Panc1 (cell line): Measurements from ENCODE around the gene CD8B. TPM values are rescaled to one million over a fixed set of nuclear protein-coding genes. Genes with fewer than 3 reads are reported as not detected.
"Not testable (repeated sequence)": the region's sequence is repeated elsewhere in the genome, so short reads cannot be mapped to it uniquely, and the experiment has no call there.

Experiments used
- ATAC-seq: fragments of 200-7000 bp; cut with Tn5 transposase; 2 replicates; pipeline ENCODE4 v1.9.1; 2020; ENCODE audit warnings: mild to moderate bottlenecking, moderate library complexity
- Bru-seq: library from RNA; stranded (reverse); fragments of 400-500 nt; gene quantifications from one replicate; lab custom pipeline; 2021; lab: Mats Ljungman, UMichigan
- BruChase-seq, 2 experiments: library from RNA; stranded (reverse); fragments of 400-500 nt; gene quantifications; one replicate each; lab custom pipeline; 2021; lab: Mats Ljungman, UMichigan
- BruUV-seq: library from RNA; stranded (reverse); fragments of 400-500 nt; replicated peaks from 2 replicates; lab custom pipeline; 2021; lab: Mats Ljungman, UMichigan
- CTCF ChIA-PET: fragments of 300-600 bp; sonication (Branson Sonifier 250); formaldehyde crosslinking; loops from one replicate; lab custom pipeline; 2022; ENCODE audit warnings: antibody characterized with exemption; lab: Charles Lee
- POLR2A ChIA-PET: fragments of 300-600 bp; sonication (Branson Sonifier 250); formaldehyde crosslinking; loops from one replicate; lab custom pipeline; 2022; ENCODE audit warnings: antibody characterized with exemption; lab: Charles Lee
- DNase-seq: peaks from one replicate; pipeline ENCODE4 v3.0.0-alpha.2; 2010; ENCODE audit warnings: low read depth, low spot score
- H3K27ac ChIP-seq: 2 replicates; pipeline ENCODE4 v1.5.1; 2011; ENCODE audit warnings: mild to moderate bottlenecking, low read length, inconsistent platforms
- H3K27me3 ChIP-seq: fragments of 200-500 bp; sonication (Bioruptor generic); 2 replicates; pipeline ENCODE4 v1.6.0; 2014; ENCODE audit warnings: low read length, inconsistent platforms; ENCODE audit not compliant: control insufficient read depth, insufficient read depth
- H3K36me3 ChIP-seq: fragments of 200-500 bp; sonication (Bioruptor generic); 2 replicates; pipeline ENCODE4 v1.5.1; 2014; ENCODE audit warnings: inconsistent platforms, mild to moderate bottlenecking, low read length, moderate library complexity; ENCODE audit not compliant: control insufficient read depth, insufficient read depth
- H3K4me1 ChIP-seq: 2 replicates; pipeline ENCODE4 v1.5.1; 2011; ENCODE audit warnings: inconsistent platforms, mild to moderate bottlenecking, low read length, moderate library complexity; ENCODE audit not compliant: control insufficient read depth, insufficient read depth
- H3K4me3 ChIP-seq, 2 experiments: 2 replicates each; pipeline ENCODE4 v1.5.1; 2011 to 2012; ENCODE audit warnings: low read depth in 2 of 2, low read length in 2 of 2, mild to moderate bottlenecking in 2 of 2, inconsistent platforms in 1 of 2, moderate library complexity in 1 of 2
- H3K9me3 ChIP-seq: fragments of 200-500 bp; sonication (Bioruptor generic); 2 replicates; pipeline ENCODE4 v1.5.1; 2014; ENCODE audit warnings: low read depth, mild to moderate bottlenecking, inconsistent platforms, low read length, moderate library complexity; ENCODE audit not compliant: control insufficient read depth, insufficient read depth
- in situ Hi-C: cut with HindIII; loops from 2 replicates; pipeline ENCODE4 v1.10.0; 2016; ENCODE audit warnings: low sequenced_read_pairs, low pct_unique_long_range_greater_than_20kb
- intact Hi-C: fragments of 100-400 bp; cut with micrococcal nuclease; formaldehyde crosslinking; loops from one replicate; pipeline ENCODE4 v1.10.0; 2022; ENCODE audit not compliant: unreplicated experiment
- long read RNA-seq: library from polyadenylated mRNA; unstranded; transcript quantifications from one replicate; pipeline ENCODE4 v2.0.0, GENCODE V29; 2021; ENCODE audit not compliant: unreplicated experiment
- polyA plus RNA-seq: library from polyadenylated mRNA; unstranded; fragments of >200 nt; gene quantifications from one replicate; pipeline ENCODE4 v1.2.1, GENCODE V29; 2012; ENCODE audit warnings: missing spikeins; ENCODE audit not compliant: insufficient read length
- total RNA-seq: library from RNA; stranded (reverse); gene quantifications from one replicate; pipeline ENCODE4 v1.2.1, GENCODE V29; 2021; ENCODE audit not compliant: unreplicated experiment

Gene CD8B
- total RNA-seq: not detected
- polyA plus RNA-seq: not detected
- Bru-seq, nascent RNA: percentile 2 among the genes with signal in this experiment
- BruChase-seq, experiment 1, labeled RNA remaining after a 2-hour chase: not detected
- percentile 2 among the genes with signal in this experiment for BruChase-seq, experiment 2, labeled RNA remaining after a 6-hour chase
- long read RNA-seq: 0 reads

DNA sequence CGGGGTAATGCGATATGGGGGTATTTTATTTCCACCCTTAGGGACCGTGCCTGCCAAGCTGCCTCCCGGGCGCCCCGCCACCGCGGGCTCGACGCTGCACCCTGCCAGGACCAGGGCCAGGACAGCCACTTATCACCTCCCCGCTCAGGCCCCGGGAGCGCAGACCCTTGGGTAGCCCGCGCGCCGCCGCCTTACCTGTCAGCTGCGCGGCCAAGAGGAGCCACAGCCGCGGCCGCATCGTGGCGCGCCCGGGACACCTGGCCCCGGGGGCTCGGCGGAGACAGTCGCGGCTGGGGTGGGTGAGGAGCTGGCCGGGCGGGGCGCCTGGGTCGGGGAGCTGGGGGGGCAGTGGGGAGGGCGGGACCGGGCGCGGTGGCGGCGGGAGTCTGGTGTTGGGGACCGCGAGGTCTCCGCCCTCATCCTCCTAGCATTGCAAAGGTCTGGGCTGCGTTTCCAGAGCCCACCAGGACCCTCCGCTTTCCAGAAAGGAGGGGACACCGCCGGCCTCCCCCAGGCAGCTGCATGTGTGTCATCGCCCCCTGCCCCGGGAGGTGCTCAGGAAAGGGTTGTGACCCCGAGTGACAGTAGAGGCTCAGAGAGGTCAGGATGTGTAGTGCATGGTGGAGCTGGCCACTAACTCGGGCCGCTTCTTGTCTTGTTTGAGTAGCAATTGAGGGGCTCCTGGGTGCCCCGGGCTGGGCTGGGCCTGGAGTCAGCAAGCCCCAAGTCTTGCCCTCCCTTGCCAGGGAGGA, at the start of gene CD8B:
TSS of gene CD8B (minus strand) at position 259 of the 752 bp plus-strand sequence. CDS start at position 238, 21 bp downstream.
- H3K9me3 ChIP-seq, H3K36me3 ChIP-seq, intact Hi-C loops, BruUV-seq, DNase-seq, H3K27me3 ChIP-seq, H3K4me1 ChIP-seq, POLR2A ChIA-PET, CTCF ChIA-PET, H3K4me3 ChIP-seq, H3K27ac ChIP-seq, in situ Hi-C loops: not testable (repeated sequence)
- ATAC-seq: 0 out of 2 replicates have a peak, but pooled peaks have one; percentile 19

DNA sequence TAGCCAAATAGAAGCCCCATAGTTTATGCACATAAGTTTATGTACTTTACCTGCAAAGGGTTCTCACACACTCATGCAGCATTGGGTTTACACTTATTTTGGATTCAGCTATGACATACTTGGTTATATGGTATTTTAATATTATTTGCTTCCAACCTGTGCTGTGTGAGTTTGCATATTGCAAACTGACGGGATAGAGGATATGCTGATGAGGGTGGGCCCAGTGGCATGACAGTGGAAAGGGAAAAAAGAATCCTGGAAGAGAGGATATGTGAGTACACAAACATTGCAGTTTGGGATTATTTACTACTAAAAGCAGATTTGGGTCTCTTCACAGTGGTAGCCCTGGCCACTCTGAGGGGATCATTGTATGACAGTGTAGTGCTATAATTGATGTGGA, 44.2 kb upstream of the CD8B start:
- H3K4me1 ChIP-seq, in situ Hi-C loops, H3K9me3 ChIP-seq, H3K27ac ChIP-seq, CTCF ChIA-PET, ATAC-seq, BruUV-seq, H3K36me3 ChIP-seq, DNase-seq, intact Hi-C loops, H3K4me3 ChIP-seq, POLR2A ChIA-PET, H3K27me3 ChIP-seq: not testable (repeated sequence)

DNA sequence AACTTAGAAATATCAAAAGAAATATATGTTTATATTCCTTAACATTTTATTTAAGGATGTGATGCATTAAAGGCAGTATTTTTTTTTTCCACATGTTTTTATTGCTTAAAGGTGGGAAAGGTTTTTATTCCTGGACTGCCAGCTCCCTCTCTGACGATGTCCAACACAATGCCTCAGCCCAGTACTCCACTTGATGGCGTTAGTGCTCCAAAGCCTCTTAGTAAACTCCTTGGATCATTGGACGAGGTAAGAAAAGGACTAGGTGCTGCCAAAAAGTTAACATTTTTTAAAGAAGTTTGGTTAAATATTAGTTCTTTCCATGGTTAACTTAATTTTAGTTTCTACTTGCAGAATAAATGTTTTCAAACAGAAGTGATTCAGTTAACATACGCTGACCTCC, 39.0 kb upstream of the CD8B start:
- H3K27me3 ChIP-seq, CTCF ChIA-PET, DNase-seq, intact Hi-C loops, H3K27ac ChIP-seq, in situ Hi-C loops, ATAC-seq, BruUV-seq, H3K4me3 ChIP-seq, H3K4me1 ChIP-seq, H3K36me3 ChIP-seq, POLR2A ChIA-PET, H3K9me3 ChIP-seq: not testable (repeated sequence)

DNA sequence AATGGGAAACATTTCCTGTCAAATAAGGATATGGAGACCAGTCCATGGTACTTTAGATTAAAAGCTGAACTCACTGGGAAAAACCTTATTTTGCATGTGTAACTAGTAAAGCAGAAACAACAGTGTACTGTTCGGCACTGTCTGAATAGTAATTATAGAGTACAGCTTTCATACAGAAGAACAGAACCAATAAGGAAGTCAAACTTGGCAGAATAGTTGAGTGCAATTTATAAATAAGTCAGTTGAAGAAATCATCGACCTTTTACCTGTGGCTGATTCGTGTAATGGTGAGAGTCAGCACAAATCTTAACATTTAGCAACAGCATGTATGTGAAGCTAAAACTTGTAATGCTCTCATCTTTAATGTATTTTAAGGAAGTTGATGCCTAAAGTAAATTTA, 24.3 kb upstream of the CD8B start:
- H3K27ac ChIP-seq, H3K36me3 ChIP-seq, H3K4me3 ChIP-seq, CTCF ChIA-PET, intact Hi-C loops, H3K27me3 ChIP-seq, BruUV-seq, in situ Hi-C loops, POLR2A ChIA-PET, ATAC-seq, H3K9me3 ChIP-seq, H3K4me1 ChIP-seq, DNase-seq: not testable (repeated sequence)

DNA sequence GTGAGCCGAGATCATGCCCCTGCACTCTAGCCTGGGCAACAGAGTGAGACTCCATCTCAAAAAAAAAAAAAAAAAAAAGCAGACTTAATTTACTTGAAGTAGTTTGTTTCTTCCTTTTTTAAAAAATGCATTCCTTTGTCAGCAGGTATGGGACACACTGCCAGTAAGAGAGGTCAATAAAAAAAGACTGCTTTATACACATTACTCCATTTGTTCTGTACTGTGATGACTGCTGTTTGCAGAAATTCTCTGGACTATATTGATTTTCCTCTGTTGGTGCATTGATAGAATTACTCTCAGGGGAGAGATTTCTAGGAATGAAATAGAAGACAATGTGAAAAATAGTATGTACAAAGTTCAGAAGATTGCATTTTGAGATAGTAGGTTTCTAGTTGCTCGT, 21.2 kb upstream of the CD8B start:
- POLR2A ChIA-PET, BruUV-seq, CTCF ChIA-PET: not testable (repeated sequence)

DNA sequence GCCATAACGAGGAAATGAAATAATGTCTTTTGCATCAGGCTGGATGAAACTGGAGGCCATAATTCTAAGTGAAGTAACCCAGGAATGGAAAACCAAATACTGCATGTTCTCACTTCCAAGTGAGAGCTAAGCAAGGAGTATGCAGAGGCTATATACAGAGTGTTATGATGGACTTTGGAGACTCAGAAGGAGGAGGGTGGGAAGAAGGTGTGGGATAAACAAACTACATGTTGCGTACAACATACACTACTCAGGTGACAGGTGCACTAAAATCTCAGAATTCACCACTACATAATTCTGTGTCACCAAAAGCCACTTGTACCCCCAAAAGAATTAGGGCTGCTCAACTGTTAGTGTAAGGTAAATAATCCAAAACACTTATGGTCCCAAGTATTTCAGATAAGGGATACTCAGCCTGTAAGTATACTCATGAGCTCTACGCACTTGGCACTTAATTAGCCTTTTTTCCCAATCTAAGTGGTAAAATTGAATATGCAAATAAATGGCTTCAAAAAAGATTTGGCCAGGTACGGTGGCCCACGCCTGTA, 20.5 kb upstream of the CD8B start:
- BruUV-seq, H3K36me3 ChIP-seq, H3K4me1 ChIP-seq, intact Hi-C loops, H3K27me3 ChIP-seq, POLR2A ChIA-PET, H3K4me3 ChIP-seq, in situ Hi-C loops, H3K9me3 ChIP-seq, DNase-seq, ATAC-seq, H3K27ac ChIP-seq, CTCF ChIA-PET: not testable (repeated sequence)

More for the DNA sequence above, 21.2 kb upstream of the CD8B start:
- intact Hi-C loops, H3K9me3 ChIP-seq, H3K27me3 ChIP-seq, ATAC-seq, H3K36me3 ChIP-seq, H3K4me3 ChIP-seq, DNase-seq, H3K27ac ChIP-seq, in situ Hi-C loops, H3K4me1 ChIP-seq: not testable (repeated sequence)

DNA sequence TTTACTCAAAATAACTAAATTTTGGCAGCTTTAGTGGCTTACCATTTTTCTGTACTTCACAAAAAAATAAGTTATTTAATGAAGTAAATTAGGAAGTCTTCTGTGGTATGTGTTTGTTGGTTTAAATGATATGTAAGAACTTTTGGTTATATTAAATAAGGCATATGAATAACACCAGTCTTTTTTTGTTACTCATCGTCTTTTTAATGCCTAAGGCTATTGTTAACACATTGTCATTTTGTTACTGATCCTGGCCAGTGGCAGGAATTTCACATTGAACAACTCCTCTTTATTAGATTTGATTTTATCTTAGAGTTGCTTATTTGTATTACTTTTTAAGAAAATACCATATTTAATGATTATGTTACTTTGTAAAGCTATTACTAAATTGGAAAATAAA, 17.3 kb upstream of the CD8B start:
- H3K36me3 ChIP-seq, POLR2A ChIA-PET, in situ Hi-C loops, ATAC-seq, H3K9me3 ChIP-seq, H3K4me3 ChIP-seq, H3K27me3 ChIP-seq, H3K4me1 ChIP-seq, CTCF ChIA-PET, BruUV-seq, H3K27ac ChIP-seq, DNase-seq, intact Hi-C loops: not testable (repeated sequence)
